22Rv1 (cell line): ENCODE data around the gene PRKACB.

Source experiments
- CTCF ChIP-seq: fragments of 450-650 bp; IDR thresholded peaks from 2 replicates; pipeline ENCODE4 v1.5.1; 2017; ENCODE audit warnings: mild to moderate bottlenecking
- ZFX ChIP-seq: fragments of 450-650 bp; IDR thresholded peaks from 2 replicates; pipeline ENCODE4 v1.6.1; 2017; ENCODE audit warnings: antibody characterized with exemption, borderline replicate concordance

DNA sequence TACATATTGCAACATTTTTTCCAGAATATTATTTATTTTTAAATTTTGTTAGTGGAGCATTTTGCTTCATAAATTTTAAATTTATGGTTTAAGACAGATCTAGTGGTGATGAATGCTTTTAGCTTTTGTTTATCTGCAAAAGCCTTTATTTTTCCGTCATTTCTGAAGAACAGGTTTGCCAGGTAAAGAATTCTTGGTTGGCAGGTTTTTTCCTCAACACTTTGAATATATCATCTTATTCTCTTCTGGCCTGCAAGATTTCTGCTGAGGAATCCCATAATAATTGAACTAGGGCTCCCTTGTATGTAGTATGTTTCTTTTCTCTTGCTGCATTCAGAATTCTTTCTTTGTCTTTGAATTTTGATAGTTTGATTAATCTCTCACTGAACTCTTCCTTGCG, 106.6 kb downstream of the PRKACB start:
- TF ChIP-seq CTCF (no peak), ZFX (no peak)
